Ureter (tissue), 1 donor: ENCODE data around the gene ADISSP. TPM values are rescaled to one million over a fixed set of nuclear protein-coding genes. Genes with fewer than 3 reads are reported as not detected.

Experiments
- DNase-seq: peaks from one replicate; pipeline ENCODE4 v3.0.0-alpha.2; 2020; ENCODE audit warnings: low spot score
- total RNA-seq: library from RNA; stranded (reverse); gene quantifications from one replicate; pipeline ENCODE4 v1.2.4, GENCODE V29; 2023
- donor health status: DM: yes; HTN: yes; CAD: no.

Gene ADISSP
- 36.6 TPM for total RNA-seq

- peak; percentile 99 for DNase-seq
Measured at GRCh38 chr20:3767427-3768341, at the start of gene ADISSP. Gene ADISSP, minus strand, starts transcription at chr20:3767753. Its CDS starts 7,653 bp downstream, at chr20:3760100.

- no peak for DNase-seq
Measured at GRCh38 chr20:3815703-3816315, 48.3 kb upstream of the ADISSP start.

- no peak for DNase-seq
Measured at GRCh38 chr20:3814928-3815495, 47.5 kb upstream of the ADISSP start.

GRCh38 chr20:3813848-3814581 lies 46.5 kb upstream of the ADISSP start:
- DNase-seq: no peak

- DNase-seq: no peak
Measured at GRCh38 chr20:3812975-3813847, 45.7 kb upstream of the ADISSP start.

GRCh38 chr20:3812259-3812681 lies 44.7 kb upstream of the ADISSP start:
- DNase-seq: no peak

GRCh38 chr20:3811467-3812258 lies 44.1 kb upstream of the ADISSP start:
- peak; percentile 99 for DNase-seq

- no peak for DNase-seq
Measured at GRCh38 chr20:3808544-3808943, 41.0 kb upstream of the ADISSP start.

GRCh38 chr20:3804781-3805180 lies 37.2 kb upstream of the ADISSP start:
- no peak for DNase-seq

- DNase-seq: peak; percentile 55
Measured at GRCh38 chr20:3804254-3804751, 36.8 kb upstream of the ADISSP start.

- no peak for DNase-seq
Measured at GRCh38 chr20:3803854-3804253, 36.3 kb upstream of the ADISSP start.

GRCh38 chr20:3803289-3803688 lies 35.7 kb upstream of the ADISSP start:
- no peak for DNase-seq

- DNase-seq: no peak
Measured at GRCh38 chr20:3802524-3803239, 35.1 kb upstream of the ADISSP start.

- no peak for DNase-seq
Measured at GRCh38 chr20:3801846-3802245, 34.3 kb upstream of the ADISSP start.

GRCh38 chr20:3801299-3801698 lies 33.7 kb upstream of the ADISSP start:
- DNase-seq: no peak

- no peak for DNase-seq
Measured at GRCh38 chr20:3800878-3801260, 33.3 kb upstream of the ADISSP start.

GRCh38 chr20:3800256-3800877 lies 32.8 kb upstream of the ADISSP start:
- no peak for DNase-seq

GRCh38 chr20:3798908-3799248 lies 31.3 kb upstream of the ADISSP start:
- peak; percentile 42 for DNase-seq

- DNase-seq: no peak
Measured at GRCh38 chr20:3798373-3798768, 30.8 kb upstream of the ADISSP start.
